IMR-90 (cell line): ENCODE results near the gene TMEM17. TPM values are rescaled to one million over a fixed set of nuclear protein-coding genes. Genes with fewer than 3 reads are reported as not detected.

Experiments
- ATAC-seq: fragments of 200-7000 bp; cut with Tn5 transposase; 2 replicates; pipeline ENCODE4 v1.9.1; 2020; ENCODE audit warnings: low read depth, mild to moderate bottlenecking, moderate library complexity
- BruUV-seq: library from RNA; stranded (reverse); fragments of 400-500 nt; replicated peaks from 2 replicates; lab custom pipeline; 2021; lab: Mats Ljungman, UMichigan
- CTCF ChIA-PET: fragments of 300-600 bp; formaldehyde crosslinking; extraction: SDS; loops from one replicate; lab custom pipeline; 2021; ENCODE audit warnings: antibody characterized with exemption; lab: Yijun Ruan, JAX
- POLR2A ChIA-PET: fragments of 300-600 bp; sonication (Branson Sonifier 250); formaldehyde crosslinking; loops from one replicate; lab custom pipeline; 2022; ENCODE audit warnings: antibody characterized with exemption; ENCODE audit not compliant: unreplicated experiment; lab: Charles Lee
- DNase-seq: peaks from one replicate; pipeline ENCODE4 v3.0.0; 2013
- H2AFZ ChIP-seq: replicated peaks from 2 replicates; pipeline ENCODE3; 2013; ENCODE audit warnings: low read length, mild to moderate bottlenecking; ENCODE audit not compliant: poor library complexity
- H2AK5ac ChIP-seq: 2 replicates; pipeline ENCODE4 v1.6.1; 2013; ENCODE audit warnings: low read depth, low read length, inconsistent platforms
- H2AK9ac ChIP-seq: replicated peaks from 2 replicates; pipeline ENCODE3; 2013; ENCODE audit warnings: mild to moderate bottlenecking, low read depth, low read length, moderate library complexity; ENCODE audit not compliant: poor library complexity
- H2BK120ac ChIP-seq: 2 replicates; pipeline ENCODE4 v1.6.1; 2013; ENCODE audit warnings: low read depth, low read length, inconsistent platforms
- H2BK15ac ChIP-seq: 3 replicates; pipeline ENCODE4 v1.6.1; 2013; ENCODE audit warnings: low read depth, low read length, inconsistent platforms
- H2BK20ac ChIP-seq: 2 replicates; pipeline ENCODE4 v1.6.1; 2013; ENCODE audit warnings: low read depth, mild to moderate bottlenecking, inconsistent platforms, low read length, moderate library complexity
- H2BK5ac ChIP-seq: 2 replicates; pipeline ENCODE4 v1.6.1; 2013; ENCODE audit warnings: mild to moderate bottlenecking, low read depth, low read length, inconsistent platforms; ENCODE audit not compliant: poor library complexity, severe bottlenecking
- H3K14ac ChIP-seq: replicated peaks from 2 replicates; pipeline ENCODE4 v1.6.1; 2013; ENCODE audit warnings: low read depth, low read length, inconsistent platforms
- H3K18ac ChIP-seq: 2 replicates; pipeline ENCODE4 v1.6.1; 2013; ENCODE audit warnings: low read depth, low read length, control low read depth
- H3K23ac ChIP-seq: 2 replicates; pipeline ENCODE4 v1.6.1; 2013; ENCODE audit warnings: low read depth, low read length, inconsistent platforms
- H3K27ac ChIP-seq: 2 replicates; pipeline ENCODE4 v1.5.1; 2013; ENCODE audit warnings: mild to moderate bottlenecking, control low read depth, low read length; ENCODE audit not compliant: insufficient read depth
- H3K27me3 ChIP-seq: 2 replicates; pipeline ENCODE4 v1.6.1; 2013; ENCODE audit warnings: low read length; ENCODE audit not compliant: control insufficient read depth, insufficient read depth
- H3K36me3 ChIP-seq: 2 replicates; pipeline ENCODE4 v1.6.1; 2013; ENCODE audit warnings: low read length, mixed read lengths; ENCODE audit not compliant: control insufficient read depth, insufficient read depth
- H3K4ac ChIP-seq: 2 replicates; pipeline ENCODE4 v1.6.1; 2013; ENCODE audit warnings: low read depth, low read length, inconsistent platforms
- H3K4me1 ChIP-seq: 2 replicates; pipeline ENCODE4 v1.6.1; 2013; ENCODE audit warnings: low read length, mixed read lengths; ENCODE audit not compliant: control insufficient read depth, insufficient read depth
- H3K4me2 ChIP-seq: 2 replicates; pipeline ENCODE4 v1.6.1; 2013; ENCODE audit warnings: low read depth, mild to moderate bottlenecking, control low read depth, low read length, moderate library complexity
- H3K4me3 ChIP-seq: 2 replicates; pipeline ENCODE4 v1.5.1; 2013; ENCODE audit warnings: low read depth, mild to moderate bottlenecking, control low read depth, low read length, moderate library complexity; ENCODE audit not compliant: insufficient read depth
- H3K56ac ChIP-seq: 2 replicates; pipeline ENCODE4 v1.6.1; 2013; ENCODE audit warnings: low read length, inconsistent platforms; ENCODE audit not compliant: insufficient read depth; ENCODE audit errors: extremely low read depth
- H3K79me1 ChIP-seq, 2 experiments: 2 replicates each; pipeline ENCODE4 v1.6.1; 2013; ENCODE audit warnings: low read length in 2 of 2, inconsistent platforms in 1 of 2, low read depth in 1 of 2
- H3K9ac ChIP-seq: 2 replicates; pipeline ENCODE4 v1.6.1; 2013; ENCODE audit warnings: low read depth, low read length, control low read depth
- H3K9me1 ChIP-seq: 2 replicates; pipeline ENCODE4 v1.6.1; 2013; ENCODE audit warnings: low read length, inconsistent platforms; ENCODE audit not compliant: insufficient read depth
- H3K9me3 ChIP-seq: 2 replicates; pipeline ENCODE4 v1.6.1; 2013; ENCODE audit warnings: low read length; ENCODE audit not compliant: control insufficient read depth, insufficient read depth
- H4K20me1 ChIP-seq: 2 replicates; pipeline ENCODE4 v1.6.1; 2013; ENCODE audit warnings: low read length, inconsistent platforms; ENCODE audit not compliant: insufficient read depth
- H4K5ac ChIP-seq: 2 replicates; pipeline ENCODE4 v1.6.1; 2013; ENCODE audit warnings: mild to moderate bottlenecking, low read depth, low read length, control low read depth
- H4K8ac ChIP-seq, 2 experiments: 2 replicates each; pipeline ENCODE4 v1.6.1; 2013; ENCODE audit warnings: low read depth in 2 of 2, low read length in 2 of 2, control low read depth in 1 of 2, inconsistent platforms in 1 of 2
- H4K91ac ChIP-seq: 2 replicates; pipeline ENCODE4 v1.6.1; 2013; ENCODE audit warnings: low read depth, low read length, inconsistent platforms; ENCODE audit not compliant: insufficient read depth
- BHLHE40 ChIP-seq: fragments of 150-350 bp; IDR thresholded peaks from 2 replicates; pipeline ENCODE4 v1.6.1; 2016; ENCODE audit warnings: mild to moderate bottlenecking, low read depth, low read length
- CEBPB ChIP-seq: IDR thresholded peaks from 2 replicates; pipeline ENCODE4 v1.6.1; 2012; ENCODE audit warnings: low read depth, low read length, improper control_type of control experiment
- CHD1 ChIP-seq: IDR thresholded peaks from 2 replicates; pipeline ENCODE4 v1.6.1; 2012; ENCODE audit warnings: low read depth, low read length, improper control_type of control experiment
- ELK1 ChIP-seq: fragments of 150-350 bp; IDR thresholded peaks from 2 replicates; pipeline ENCODE4 v1.6.1; 2016; ENCODE audit warnings: low read depth, mild to moderate bottlenecking, low read length, moderate library complexity, borderline replicate concordance
- FOS ChIP-seq: fragments of 150-350 bp; IDR thresholded peaks from 2 replicates; pipeline ENCODE4 v1.6.1; 2016; ENCODE audit warnings: low read depth, low read length
- MAFK ChIP-seq: IDR thresholded peaks from 2 replicates; pipeline ENCODE4 v1.6.1; 2012; ENCODE audit warnings: low read depth, low read length, improper control_type of control experiment
- MAZ ChIP-seq: IDR thresholded peaks from 2 replicates; pipeline ENCODE4 v1.6.1; 2012; ENCODE audit warnings: low read depth, mild to moderate bottlenecking, low read length, improper control_type of control experiment, moderate library complexity, borderline replicate concordance
- MXI1 ChIP-seq: IDR thresholded peaks from 2 replicates; pipeline ENCODE4 v1.6.1; 2012; ENCODE audit warnings: low read depth, mild to moderate bottlenecking, low read length, moderate library complexity, borderline replicate concordance
- NFE2L2 ChIP-seq: fragments of 150-350 bp; IDR thresholded peaks from 2 replicates; pipeline ENCODE4 v1.6.1; 2016; ENCODE audit warnings: low read depth, mild to moderate bottlenecking, low read length
- RAD21 ChIP-seq: IDR thresholded peaks from 2 replicates; pipeline ENCODE4 v1.6.1; 2012; ENCODE audit warnings: low read length, improper control_type of control experiment
- RCOR1 ChIP-seq: IDR thresholded peaks from 2 replicates; pipeline ENCODE4 v1.6.1; 2012; ENCODE audit warnings: mild to moderate bottlenecking, low read length, improper control_type of control experiment; ENCODE audit not compliant: insufficient replicate concordance
- RFX5 ChIP-seq: IDR thresholded peaks from 2 replicates; pipeline ENCODE4 v1.8.0; 2012; ENCODE audit warnings: low read depth, mild to moderate bottlenecking, low read length, moderate library complexity
- SMC3 ChIP-seq: fragments of 150-350 bp; IDR thresholded peaks from 2 replicates; pipeline ENCODE4 v1.6.1; 2016; ENCODE audit warnings: low read depth, mild to moderate bottlenecking, antibody characterized with exemption, low read length, moderate library complexity
- USF2 ChIP-seq: fragments of 150-350 bp; IDR thresholded peaks from 2 replicates; pipeline ENCODE4 v1.6.1; 2017; ENCODE audit warnings: mild to moderate bottlenecking, antibody characterized with exemption, low read length, low read depth
- WGBS, 2 experiments: methylation state at CpG; one replicate each; pipeline versions ENCODE4 v1.1.5 to v1.1.7; 2013; ENCODE audit warnings: missing lambda C conversion rate in 2 of 2; ENCODE audit not compliant: insufficient read length in 1 of 2; ENCODE audit errors: extremely low coverage in 2 of 2; 5-methylcytosine and 5-hydroxymethylcytosine counted together
- dilution Hi-C: fragments of 300-500 bp; cut with HindIII; formaldehyde crosslinking; loops from one replicate; pipeline ENCODE4 v1.14.3; 2018; ENCODE audit warnings: low sequenced_read_pairs; ENCODE audit not compliant: unreplicated experiment
- in situ Hi-C: fragments of 300-500 bp; cut with MboI; formaldehyde crosslinking; loops from 3 replicates; pipeline ENCODE4 v1.14.3; 2019; ENCODE audit warnings: low sequenced_read_pairs, inconsistent platforms, mixed read lengths
- intact Hi-C: fragments of 100-400 bp; cut with micrococcal nuclease; formaldehyde crosslinking; loops from 2 replicates; pipeline ENCODE4 v1.10.0; 2022
- polyA plus RNA-seq, 3 experiments: library from polyadenylated mRNA; depleted of rRNA; stranded (reverse); fragments of >200 nt; gene quantifications; 2 replicates each; pipeline ENCODE4 v1.2.3, GENCODE V29; 2012; ENCODE audit warnings: low replicate concordance in 1 of 3
- total RNA-seq: library from RNA; depleted of rRNA; stranded (reverse); fragments of >200 nt; gene quantifications from 2 replicates; pipeline ENCODE4 v1.2.3, GENCODE V29; 2012

TMEM17 gene
- total and polyA plus RNA-seq, 2 of the 4 experiments (the other 2 are of a cell fraction), result 1.3 to 1.8 TPM

GRCh38 chr2:62475172-62476011, 30.6 kb downstream of the TMEM17 start (continued):
- TF ChIP-seq USF2, result no peak

- Histone ChIP-seq H3K4me1 (peaks cover 9% of the 10 kb centered on the region), H2AK9ac (no peak overlapping the region), H3K36me3 (no peaks in the 10 kb centered on the region), H4K5ac (no peak overlapping the region), H3K4me2 (no peak overlapping the region), H3K27me3 (no peaks in the 10 kb centered on the region), H3K14ac (no peak overlapping the region), H4K8ac (no peak overlapping the region), H3K27ac (no peak overlapping the region), H2BK20ac (no peak overlapping the region), H2AFZ (no peak overlapping the region), H3K4ac (no peak overlapping the region), H3K4me3 (no peak overlapping the region), H2BK120ac (no peak overlapping the region), H3K79me1 (no peaks in the 10 kb centered on the region), H2BK15ac (no peak overlapping the region), H2BK5ac (no peak overlapping the region), H3K23ac (no peak overlapping the region), H3K9me1 (no peaks in the 10 kb centered on the region), H3K56ac (no peak overlapping the region), H3K9ac (no peak overlapping the region), H2AK5ac (no peak overlapping the region), H3K18ac (no peak overlapping the region), H3K9me3 (no peaks in the 10 kb centered on the region), H4K20me1 (no peaks in the 10 kb centered on the region), H4K91ac (no peak overlapping the region)
- in situ Hi-C loops, result loop anchor here (25.0 kb wide), 2 partner anchors 563 to 1013 kb away; no protein-coding TSS in a partner anchor
- no TSS peak for BruUV-seq
- TF ChIP-seq RAD21 (no peak), NFE2L2 (no peak), MXI1 (no peak), CEBPB (no peak), RFX5 (no peak), MAZ (no peak), BHLHE40 (no peak), RCOR1 (no peak), FOS (no peak), MAFK (no peak), CHD1 (no peak), ELK1 (no peak), SMC3 (no peak)
- no peak for DNase-seq
- POLR2A ChIA-PET, result no interaction called here
- ATAC-seq, result no peak
- WGBS, 2 experiments, result no CpG with 5 or more reads among the region's 4 CpGs
- dilution Hi-C loops, result no loop called here
- intact Hi-C loops, result no loop called here
- CTCF ChIA-PET, result no interaction called here
Observed at GRCh38 chr2:62474176-62474575, 31.8 kb downstream of the TMEM17 start.
